Fibroblast of skin of right quadriceps (primary cell): ENCODE results near the gene TTLL10.

ENCODE experiments used
- DNase-seq: peaks from one replicate; pipeline ENCODE4 v3.0.0-alpha.2; 2013

TTLL10 gene

DNA sequence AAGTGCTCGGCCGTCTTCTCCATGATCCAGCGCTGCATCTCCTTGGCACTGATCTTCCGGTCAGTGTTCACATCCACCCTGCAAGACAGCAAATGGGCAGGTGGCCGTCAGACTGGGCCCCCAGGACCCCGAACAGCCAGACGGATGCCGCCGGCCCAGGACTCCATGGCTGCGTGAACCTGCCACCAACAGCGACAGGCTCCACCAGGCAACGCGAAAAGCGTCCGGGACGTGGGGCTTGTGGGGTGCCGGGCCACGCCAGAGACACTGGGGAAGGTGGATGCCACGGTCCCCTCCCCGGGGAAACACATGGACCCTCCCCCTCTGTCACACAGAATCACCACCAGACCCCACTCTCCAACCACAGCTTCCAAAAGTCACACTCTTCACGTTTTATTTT lies 50.2 kb downstream of the TTLL10 start:
- no peak for DNase-seq

DNA sequence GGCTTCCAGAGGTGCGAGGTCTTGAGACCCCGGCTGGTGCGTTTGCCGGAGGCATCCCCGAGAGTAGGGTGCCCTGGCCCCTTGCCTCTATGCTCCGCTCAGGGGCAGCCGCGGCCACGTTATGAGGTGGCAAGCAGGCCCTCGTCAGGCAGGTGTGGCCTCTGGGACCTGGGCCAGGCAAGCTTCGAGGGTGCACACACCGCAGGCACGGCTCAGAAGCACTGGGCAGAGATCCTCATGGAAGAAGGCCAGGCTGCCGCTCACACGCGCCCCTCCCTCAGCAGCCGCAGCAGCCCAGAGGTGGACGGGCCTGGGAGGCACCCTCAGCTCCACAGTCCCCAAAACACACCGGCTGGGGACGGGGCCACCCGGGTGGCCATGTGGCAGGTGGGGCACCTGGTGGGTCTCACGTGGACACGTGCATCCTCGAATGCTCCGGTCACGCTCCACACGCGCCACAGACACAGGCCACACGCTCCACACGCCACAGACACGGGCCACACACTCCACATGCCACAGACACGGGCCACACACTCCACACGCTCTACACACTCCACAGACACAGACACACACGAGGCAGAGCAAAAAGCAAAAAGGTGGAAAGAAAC lies 51.7 kb downstream of the TTLL10 start:
- no peak for DNase-seq

DNA sequence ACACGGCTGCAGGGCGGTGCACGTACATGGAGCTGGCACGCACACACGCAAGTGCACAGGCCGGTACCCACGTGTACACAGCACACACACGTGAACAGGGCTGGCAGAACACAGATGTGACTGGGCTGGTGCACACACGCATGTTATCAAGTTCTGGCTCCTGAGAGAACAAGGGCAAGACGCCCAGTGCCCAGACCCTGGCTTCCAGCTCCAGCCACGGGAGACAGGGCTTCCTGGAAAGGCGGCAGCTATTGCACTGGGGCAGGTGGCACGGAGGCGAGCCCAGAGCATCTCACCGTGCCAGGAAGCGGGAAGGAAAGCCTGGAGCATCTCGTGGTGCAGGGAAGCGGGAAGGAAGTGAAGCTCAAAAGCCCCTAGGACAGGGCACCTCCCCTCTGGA lies 52.2 kb downstream of the TTLL10 start:
- no peak for DNase-seq

DNA sequence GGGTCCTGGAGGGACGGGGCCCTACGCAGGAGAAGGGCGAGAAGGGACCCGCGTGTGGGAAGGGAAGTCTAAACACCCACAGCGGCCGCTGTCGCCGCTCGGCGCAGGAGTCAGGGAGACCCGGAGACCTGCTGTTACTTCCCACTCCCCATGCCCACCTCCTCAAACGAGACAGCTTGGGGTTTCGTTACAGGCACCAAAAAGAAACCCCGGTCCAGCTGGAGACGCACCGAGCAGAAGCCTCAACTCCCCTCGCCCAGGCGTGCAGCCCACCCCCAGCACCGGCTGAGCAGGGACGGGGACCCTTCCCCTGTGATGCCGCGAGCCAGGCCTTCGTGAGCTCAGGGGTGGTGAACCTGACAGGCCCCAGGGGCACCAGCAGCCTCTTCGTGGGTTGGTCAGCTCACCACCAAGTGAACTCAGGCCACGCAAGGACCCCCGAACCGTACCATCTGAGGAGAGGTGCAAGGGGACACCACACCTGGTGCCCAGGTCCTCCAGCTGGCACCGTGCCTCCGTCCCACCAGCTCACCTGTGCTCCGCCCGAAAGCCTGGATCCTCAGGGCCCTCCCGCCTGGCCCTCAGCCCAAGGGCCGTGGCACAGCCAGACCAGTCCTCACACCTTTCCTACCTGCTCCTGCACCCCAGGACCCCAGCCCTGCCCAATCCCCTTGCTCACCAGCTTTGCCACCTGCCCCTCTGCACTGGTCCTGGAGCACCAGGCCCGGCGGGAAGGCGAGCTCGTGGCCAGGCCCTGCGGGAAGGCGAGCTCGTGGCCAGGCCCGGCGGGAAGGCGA lies 53.1 kb downstream of the TTLL10 start:
- no peak for DNase-seq

DNA sequence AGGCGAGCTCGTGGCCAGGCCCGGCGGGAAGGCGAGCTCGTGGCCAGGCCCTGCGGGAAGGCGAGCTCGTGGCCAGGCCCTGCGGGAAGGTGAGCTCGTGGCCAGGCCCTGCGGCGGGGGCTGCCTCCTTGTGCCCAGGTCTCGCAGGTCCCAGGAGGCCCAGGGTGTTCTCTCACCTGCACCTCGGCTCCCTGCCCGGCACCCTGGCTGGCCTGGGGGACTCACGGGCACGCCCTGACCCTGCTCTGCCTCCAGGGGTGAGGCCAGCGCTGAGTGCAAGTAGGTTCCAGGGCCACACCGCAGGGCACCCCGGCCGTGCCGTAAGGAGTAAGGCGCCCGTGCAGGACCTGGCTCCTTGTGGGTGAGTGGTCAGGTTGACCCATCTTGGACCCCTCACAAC lies 53.7 kb downstream of the TTLL10 start:
- no peak for DNase-seq

DNA sequence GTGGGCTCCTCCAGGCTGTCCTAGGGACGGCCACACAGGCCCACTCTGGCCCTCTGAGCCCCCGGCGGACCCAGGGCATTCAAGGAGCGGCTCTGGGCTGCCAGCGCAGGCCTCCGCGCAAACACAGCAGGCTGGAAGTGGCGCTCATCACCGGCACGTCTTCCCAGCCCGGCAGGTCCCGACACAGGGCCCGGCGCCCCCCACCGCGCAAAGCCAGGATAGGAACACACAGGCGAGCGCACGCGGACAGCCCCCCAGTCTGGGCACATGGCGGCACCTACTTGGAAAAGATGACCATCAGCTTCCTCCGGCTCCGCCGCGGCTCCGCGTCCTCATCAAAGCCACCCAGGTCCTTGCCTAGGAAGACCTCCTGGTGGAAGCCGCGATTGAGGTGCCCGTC lies 54.5 kb downstream of the TTLL10 start:
- no peak for DNase-seq

DNA sequence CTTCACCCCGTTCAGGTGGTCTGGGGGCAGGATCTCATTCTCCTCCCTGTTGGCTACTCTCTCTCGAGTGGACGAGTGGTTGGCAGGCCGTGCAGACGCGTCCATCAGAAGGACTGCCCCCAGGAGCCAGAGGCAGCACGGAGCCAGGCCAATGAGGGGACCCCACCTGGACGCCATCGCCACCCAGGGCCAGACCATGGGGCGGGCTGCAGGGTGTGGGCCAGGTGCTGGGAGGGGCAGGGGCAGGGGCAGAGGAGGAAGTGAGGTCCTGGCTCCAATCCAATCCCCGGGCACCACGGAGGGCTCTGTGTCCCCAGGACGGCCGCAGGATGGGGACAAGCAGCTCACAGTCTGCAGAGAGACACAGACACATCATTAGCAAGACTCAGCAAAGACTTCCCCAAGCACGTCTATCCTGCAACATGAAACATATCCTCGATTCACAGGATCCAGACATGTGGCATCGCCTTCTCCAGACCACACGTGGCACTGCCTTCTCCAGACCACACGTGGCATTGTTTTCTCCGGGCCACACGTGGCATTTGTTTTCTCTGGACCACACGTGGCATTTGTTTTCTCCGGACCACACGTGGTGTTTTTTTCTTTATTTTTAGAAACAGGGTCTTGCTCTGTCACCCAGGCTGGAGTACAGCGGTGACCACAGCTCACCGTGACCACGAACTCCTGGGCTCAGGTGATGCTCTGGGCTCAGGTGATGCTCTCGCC lies 55.1 kb downstream of the TTLL10 start:
- no peak for DNase-seq

DNA sequence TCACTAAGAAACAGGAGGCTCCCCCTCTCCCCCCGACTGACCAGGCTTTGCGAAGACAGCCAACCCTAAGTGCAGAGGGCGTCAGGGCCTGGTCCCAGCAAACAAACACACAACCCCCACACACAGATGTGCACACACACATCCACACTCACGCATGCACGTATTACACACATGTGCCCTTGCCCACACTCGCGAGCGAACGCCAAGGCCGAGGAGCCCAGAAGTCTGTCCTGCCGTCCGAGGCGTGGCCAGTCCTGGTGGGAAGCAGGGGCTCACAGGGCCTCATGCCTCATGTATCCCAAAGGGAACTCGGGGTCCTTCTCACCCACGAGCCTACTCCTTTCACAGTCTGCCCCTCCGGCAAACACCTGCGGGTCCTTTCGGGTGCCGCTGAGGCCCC lies 56.1 kb downstream of the TTLL10 start:
- DNase-seq, result no peak

DNA sequence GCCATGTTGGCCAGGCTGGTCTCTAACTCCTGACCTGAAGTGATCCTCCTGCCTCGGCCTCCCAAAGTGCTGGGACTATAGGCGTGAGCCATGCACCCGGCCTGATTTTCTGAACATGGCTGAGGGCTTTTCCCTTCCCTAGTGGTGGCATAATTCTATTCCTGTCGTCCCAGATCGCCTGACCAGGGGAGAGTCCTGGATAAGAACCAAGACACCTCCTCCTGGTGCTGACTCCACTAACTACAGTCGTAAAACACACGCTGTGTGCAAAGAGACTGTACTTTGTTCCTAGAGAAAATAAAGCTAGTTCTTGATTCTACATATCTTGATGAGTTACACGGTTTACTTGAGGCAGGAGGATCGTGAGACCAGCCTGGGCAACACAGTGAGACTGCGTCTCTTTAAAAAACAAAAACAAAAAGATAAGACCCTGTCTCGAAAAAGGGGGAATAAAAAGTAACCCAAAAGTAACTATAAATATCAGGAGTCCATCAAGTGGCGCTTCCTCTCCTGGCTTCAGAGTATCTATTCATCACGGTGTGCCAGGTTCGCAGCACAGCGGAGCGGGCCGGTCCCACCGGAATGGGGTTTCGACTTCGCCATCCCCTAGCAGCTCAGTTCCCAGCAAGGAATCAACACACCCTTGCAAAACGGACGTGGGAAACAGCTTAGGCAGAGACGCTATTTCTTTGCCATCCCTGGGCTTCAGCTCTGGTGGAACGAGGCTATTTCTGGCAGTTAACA lies 57.1 kb downstream of the TTLL10 start:
- DNase-seq, result peak; percentile 68

DNA sequence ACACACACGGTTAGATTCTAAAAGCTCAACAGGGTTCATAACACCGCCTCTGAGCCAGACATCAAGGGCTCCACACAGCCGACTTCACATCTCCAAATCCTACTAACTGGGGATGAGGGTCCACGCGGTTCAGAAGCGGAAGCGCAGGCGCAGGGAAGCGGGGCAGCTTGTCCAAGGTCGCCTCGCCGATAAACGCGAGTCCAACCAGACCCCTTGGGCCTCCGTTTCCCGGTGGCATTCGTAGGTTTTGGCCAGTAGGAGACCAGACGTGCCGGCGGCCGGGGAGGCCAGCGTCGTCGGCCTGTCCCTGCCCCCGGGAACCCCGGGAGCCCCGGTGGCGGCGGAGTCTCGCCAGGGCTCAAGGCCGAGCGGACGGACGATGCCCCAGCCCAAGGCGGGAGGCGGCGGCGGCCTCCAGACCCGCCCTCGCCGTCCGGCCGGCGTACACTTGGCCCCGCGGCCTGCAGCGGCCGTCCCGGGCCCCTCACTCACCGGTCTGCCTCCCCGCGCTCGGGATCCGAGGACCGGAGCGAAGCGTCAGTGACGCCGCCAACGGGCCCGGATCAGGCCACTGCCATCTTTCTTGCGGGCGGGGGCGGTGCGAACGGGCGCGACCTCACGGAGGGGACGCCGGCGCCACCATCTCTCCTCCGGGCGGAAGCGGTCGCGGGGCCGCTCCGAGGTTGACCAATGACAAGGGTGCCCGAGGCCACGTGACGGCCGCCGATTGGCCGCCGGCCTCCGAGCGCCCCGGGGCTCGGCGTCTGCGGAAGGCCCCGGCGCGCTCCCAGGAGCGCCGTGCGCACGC lies 57.9 kb downstream of the TTLL10 start, which contains the start of gene SDF4:
Gene SDF4 (minus strand): TSS at position 602 of the 808 bp plus-strand sequence. CDS start 3,229 bp downstream, outside the sequence.
- DNase-seq, result peak; percentile 97

DNA sequence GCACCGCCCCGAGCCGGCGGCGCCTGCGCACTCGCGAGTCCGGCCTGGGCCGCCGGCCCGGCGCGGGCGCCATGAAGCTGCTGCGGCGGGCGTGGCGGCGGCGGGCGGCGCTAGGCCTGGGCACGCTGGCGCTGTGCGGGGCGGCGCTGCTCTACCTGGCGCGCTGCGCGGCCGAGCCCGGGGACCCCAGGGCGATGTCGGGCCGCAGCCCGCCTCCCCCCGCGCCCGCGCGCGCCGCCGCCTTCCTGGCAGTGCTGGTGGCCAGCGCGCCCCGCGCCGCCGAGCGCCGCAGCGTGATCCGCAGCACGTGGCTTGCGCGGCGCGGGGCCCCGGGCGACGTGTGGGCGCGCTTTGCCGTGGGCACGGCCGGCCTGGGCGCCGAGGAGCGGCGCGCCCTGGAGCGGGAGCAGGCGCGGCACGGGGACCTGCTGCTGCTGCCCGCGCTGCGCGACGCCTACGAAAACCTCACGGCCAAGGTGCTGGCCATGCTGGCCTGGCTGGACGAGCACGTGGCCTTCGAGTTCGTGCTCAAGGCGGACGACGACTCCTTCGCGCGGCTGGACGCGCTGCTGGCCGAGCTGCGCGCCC lies 58.6 kb downstream of the TTLL10 start, which contains the start of gene B3GALT6:
Gene B3GALT6 (plus strand): TSS at position 30 of the 588 bp plus-strand sequence. CDS start 42 bp downstream, at position 72.
- no peak for DNase-seq

DNA sequence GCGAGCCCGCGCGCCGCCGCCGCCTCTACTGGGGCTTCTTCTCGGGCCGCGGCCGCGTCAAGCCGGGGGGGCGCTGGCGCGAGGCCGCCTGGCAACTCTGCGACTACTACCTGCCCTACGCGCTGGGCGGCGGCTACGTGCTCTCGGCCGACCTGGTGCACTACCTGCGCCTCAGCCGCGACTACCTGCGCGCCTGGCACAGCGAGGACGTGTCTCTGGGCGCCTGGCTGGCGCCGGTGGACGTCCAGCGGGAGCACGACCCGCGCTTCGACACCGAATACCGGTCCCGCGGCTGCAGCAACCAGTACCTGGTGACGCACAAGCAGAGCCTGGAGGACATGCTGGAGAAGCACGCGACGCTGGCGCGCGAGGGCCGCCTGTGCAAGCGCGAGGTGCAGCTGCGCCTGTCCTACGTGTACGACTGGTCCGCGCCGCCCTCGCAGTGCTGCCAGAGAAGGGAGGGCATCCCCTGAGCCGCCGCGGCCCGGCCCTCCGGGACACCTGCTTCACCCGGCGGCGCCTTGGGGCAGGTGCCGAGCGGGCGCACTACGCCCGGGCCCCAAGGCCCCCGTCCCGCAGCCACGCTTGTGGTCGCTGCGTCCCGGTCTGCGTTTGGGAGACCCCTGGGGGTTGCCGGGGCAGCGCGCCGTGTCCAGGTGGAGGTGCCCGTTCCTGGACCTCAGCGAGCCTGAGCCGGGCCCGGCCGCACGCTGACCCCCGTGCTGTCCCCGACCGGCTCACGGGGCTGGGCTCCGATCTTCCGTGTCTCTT lies 59.3 kb downstream of the TTLL10 start:
- no peak for DNase-seq

DNA sequence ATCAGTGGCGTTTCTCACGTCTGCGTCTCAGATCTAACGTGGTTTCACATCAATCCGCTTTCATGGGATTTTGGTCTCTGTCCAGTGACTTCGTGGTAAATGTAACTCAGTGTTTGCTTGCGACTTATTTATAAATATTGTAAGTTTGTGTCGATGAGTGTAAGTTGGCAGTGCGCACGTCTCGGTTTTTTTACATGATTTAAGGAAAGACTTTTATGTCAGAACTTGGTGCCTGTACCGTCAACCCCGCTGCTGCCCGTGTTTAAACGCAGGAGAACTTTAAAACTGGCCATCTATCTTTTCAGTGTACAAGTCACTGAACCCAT lies 59.9 kb downstream of the TTLL10 start:
- DNase-seq, result no peak

DNA sequence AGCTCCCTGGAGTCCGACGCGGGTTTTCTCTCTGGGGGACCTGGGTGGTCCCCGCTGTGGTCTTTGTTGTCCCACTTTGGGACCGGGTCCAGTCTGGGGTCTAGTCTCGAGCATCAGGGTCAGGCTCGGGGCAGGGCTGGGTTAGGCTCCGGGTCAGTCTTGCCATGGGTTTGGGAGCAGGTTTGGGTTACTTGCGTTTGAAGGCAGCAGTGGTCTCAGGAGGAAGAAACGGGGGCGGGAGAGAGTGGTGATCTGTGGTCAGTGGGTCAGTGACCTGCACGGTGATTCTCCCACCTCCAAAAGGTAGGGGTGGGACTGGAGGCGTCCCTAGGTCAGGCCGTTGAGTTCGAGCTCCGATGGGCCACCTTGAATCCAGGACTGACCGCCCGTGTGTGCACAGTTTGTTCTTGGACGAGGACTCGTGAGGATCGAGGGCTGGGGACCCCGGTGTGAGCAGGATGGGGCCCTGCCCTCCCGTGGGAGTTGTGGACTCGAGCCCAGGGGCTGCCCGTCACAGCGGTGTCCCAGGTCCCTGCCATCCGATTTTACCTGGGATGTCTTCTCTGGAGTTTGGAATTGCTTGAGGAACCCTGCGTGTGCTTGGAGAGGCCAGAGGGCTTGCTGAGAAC lies 60.6 kb downstream of the TTLL10 start:
- DNase-seq, result no peak

DNA sequence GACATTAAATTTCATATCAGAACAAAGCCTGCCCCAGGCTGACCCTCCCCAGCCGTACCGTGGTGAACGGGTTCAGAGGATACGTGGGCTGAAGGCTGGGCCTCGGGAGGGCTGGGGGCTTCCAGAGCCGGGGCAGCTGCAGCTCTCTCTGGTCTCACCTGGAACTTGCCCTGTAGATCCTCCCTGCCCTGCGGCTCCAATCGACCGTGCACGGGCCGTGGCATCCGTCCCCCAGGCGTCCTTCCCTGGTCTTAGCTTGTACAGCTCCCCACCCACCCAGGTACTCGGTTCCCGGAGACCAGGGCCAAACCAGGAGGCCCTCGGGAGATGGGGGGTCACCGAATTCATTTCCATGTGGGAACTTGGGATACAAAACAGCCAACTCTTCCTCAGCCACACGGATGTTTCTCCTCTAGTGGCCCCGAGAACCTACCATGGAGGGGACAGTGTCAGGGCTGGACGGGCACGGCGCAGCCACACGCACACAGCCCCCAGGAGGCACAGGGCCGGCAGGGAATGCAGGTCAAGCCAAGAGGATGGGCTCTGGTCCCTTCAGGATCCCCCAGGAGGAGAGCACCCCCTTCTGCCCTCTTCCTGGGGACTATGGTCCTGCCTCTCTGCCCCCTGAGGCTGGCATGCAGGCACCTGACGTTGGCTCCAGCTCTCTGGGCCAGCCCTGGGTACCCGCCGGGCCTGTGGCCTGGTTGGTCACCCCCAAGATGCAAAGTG lies 61.5 kb downstream of the TTLL10 start:
- no peak for DNase-seq

DNA sequence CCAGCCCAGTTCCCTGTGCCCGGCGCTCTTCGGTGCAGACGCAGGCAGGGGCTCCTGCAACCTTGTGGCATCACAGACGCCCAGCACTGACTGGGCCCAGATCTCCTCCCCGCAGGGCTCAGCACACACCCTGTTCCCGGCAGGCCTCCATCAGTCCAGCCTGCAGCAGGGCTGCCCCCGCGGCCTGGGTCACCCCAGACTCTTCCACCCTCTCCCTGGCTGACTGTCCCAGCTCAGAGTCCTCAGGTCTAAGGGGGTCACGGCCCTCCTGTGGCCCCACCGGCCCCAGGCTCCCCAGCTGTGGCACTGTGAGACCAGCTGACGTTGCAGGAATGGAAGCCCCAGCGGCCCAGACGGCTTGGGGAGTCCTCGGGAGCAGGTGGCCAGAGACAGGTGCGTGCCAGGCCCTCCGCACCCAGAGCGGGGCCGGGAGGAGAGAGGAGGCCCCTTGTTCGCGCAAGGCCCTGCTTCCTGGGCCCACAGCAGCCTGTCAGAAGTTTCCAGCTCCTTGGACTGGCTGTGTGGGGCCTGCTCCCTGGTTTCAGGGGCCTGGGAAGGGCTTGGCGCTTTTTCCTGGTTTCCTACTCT lies 62.6 kb downstream of the TTLL10 start:
- no peak for DNase-seq

DNA sequence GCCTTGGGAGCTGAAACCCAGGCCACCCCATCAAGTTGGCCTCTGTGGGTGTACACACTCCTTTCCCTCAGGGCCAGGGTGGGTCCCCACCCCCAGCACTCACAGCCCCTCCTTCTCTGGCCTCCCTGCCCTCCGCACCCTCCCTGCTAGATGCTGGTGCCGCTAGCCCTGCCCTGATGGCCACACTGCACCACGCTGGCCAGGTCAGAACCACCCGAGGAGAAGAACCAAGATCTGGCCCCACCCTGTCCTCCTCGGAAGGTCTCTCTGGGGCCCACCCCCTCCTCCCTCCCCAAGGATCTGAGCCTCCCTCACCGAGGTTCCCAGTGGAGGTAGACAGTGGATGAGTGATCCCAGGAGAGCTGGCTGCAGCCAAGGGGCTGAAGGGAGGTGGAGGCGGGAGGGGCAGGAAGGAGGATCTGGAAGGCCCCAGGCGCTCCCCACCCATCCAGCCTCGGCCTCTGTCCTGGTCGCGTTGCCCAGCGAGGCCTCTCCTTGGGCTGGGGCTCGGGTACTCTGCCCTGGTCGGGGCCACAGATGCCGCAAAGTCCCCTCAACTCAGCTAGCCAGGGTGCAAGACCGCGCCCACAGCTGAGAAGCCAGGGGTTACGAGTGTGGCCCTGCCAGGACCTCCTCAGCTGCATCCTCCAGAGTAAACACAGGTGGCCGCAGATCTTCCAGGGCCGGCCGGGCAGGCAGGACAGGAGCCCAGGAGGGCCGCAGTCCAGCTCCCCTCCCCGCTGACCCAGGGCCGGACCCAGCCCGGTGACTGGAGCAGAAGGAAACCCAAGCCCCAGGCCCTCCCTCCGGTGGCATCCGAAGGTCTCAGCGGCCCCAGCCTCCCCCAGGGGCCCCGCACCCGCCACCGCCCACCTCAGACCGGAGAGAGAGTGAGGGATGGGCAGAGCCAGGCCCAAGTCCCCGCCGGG lies 63.5 kb downstream of the TTLL10 start:
- no peak for DNase-seq
